ENCODE measurements around the gene ELOVL3.

- no peak for TF ChIP-seq CTCF (conservative IDR thresholded peaks at IDR 0.05; ENCODE audit: low read depth, low read length)
- no peak for TF ChIP-seq BHLHE40 (IDR thresholded peaks at IDR 0.05; ENCODE audit: low read depth, low read length)
- no peak for TF ChIP-seq POLR2A (IDR thresholded peaks at IDR 0.05; ENCODE audit: low read depth, low read length)
- TF ChIP-seq CEBPB (IDR thresholded peaks at IDR 0.05; ENCODE audit: low read depth, low read length): no peak
- TF ChIP-seq RAD21 (IDR thresholded peaks at IDR 0.05; ENCODE audit: low read length): no peak
- TF ChIP-seq MAZ (IDR thresholded peaks at IDR 0.05; ENCODE audit: borderline replicate concordance, low read depth, low read length): no peak
- TF ChIP-seq RCOR1 (IDR thresholded peaks at IDR 0.05; ENCODE audit: insufficient replicate concordance, low read length): no peak
These were observed 19.8 kb downstream of the ELOVL3 start for GRCh38 chr10:102245932-102246251.

Data from IMR-90 (cell line).